T-helper 1 cell treated with Interleukin-12 subunit alpha and Interleukin-12 subunit beta and Interleukin-4 antibody, amounts not matched to agents 30 μg/mL and 1 μg/mL, for 36 hours (primary cell): Measurements from ENCODE around the gene MPRIP.
"Not testable (repeated sequence)": the region's sequence is repeated elsewhere in the genome, so short reads cannot be mapped to it uniquely, and the experiment has no call there.

Experiments used
- H3K27ac Mint-ChIP-seq: one replicate; pipeline ENCODE4 v1.8.0; 2021; ENCODE audit warnings: mild to moderate bottlenecking, mixed read lengths
- H3K27me3 Mint-ChIP-seq: one replicate; pipeline ENCODE4 v1.8.0; 2021; ENCODE audit warnings: low read depth, mixed read lengths
- H3K36me3 Mint-ChIP-seq: one replicate; pipeline ENCODE4 v1.8.0; 2021; ENCODE audit warnings: low read depth, mixed read lengths
- H3K4me1 Mint-ChIP-seq: one replicate; pipeline ENCODE4 v1.8.0; 2021; ENCODE audit warnings: low read depth, mixed read lengths
- H3K4me3 Mint-ChIP-seq: one replicate; pipeline ENCODE4 v1.8.0; 2021; ENCODE audit warnings: mild to moderate bottlenecking, moderate library complexity, mixed read lengths
- H3K9me3 Mint-ChIP-seq: one replicate; pipeline ENCODE4 v1.8.0; 2021; ENCODE audit warnings: mixed read lengths

Gene MPRIP

GRCh38 chr17:17042384-17042736, at the start of gene MPRIP:
TSS of gene MPRIP (plus strand) at chr17:17042457. CDS start at chr17:17042849, 392 bp downstream.
- no peaks in the 10 kb centered on the region for H3K9me3 Mint-ChIP-seq
- H3K27ac Mint-ChIP-seq: peak within 1 kb of the TSS; percentile 78
- peak within 1 kb of the TSS; percentile 94 for H3K4me3 Mint-ChIP-seq
- H3K27me3 Mint-ChIP-seq: no peaks in the 10 kb centered on the region
- no peaks in the 10 kb centered on the region for H3K36me3 Mint-ChIP-seq
- H3K4me1 Mint-ChIP-seq: peaks cover 39% of the 10 kb centered on the region

GRCh38 chr17:16994631-16995030, 47.6 kb upstream of the MPRIP start:
- Mint-ChIP-seq H3K9me3 (no peaks in the 10 kb centered on the region), H3K27ac (no peak overlapping the region), H3K4me1 (peaks cover 14% of the 10 kb centered on the region), H3K36me3 (no peaks in the 10 kb centered on the region), H3K27me3 (peaks cover 13% of the 10 kb centered on the region), H3K4me3 (no peak overlapping the region)

GRCh38 chr17:16995930-16996329, 46.3 kb upstream of the MPRIP start:
- Mint-ChIP-seq H3K4me3 (no peak overlapping the region), H3K4me1 (peaks cover 3% of the 10 kb centered on the region), H3K9me3 (no peaks in the 10 kb centered on the region), H3K36me3 (no peaks in the 10 kb centered on the region), H3K27ac (no peak overlapping the region), H3K27me3 (peaks cover 13% of the 10 kb centered on the region)

DNA sequence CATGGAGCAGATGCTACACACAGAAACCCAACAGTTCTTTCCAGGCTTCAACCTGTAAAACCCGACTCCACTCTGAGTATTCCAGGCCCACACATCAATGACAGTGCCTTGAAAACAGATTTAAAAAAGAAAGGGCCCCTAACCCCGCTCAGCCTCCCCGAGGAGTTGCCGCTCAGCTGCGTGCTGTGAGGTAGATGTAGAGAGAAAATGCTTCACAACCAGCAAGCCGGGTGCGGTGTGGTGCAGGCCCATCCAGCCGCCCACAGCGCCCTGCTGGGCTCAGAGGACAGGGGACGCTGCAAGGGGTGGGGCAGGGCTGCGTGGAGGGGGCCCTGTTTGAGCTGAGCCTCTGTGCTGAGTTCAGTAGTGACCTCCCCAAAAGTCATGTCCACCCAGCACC, 45.5 kb upstream of the MPRIP start:
- H3K27me3 Mint-ChIP-seq: peaks cover 13% of the 10 kb centered on the region
- not testable (repeated sequence) for H3K27ac Mint-ChIP-seq, H3K36me3 Mint-ChIP-seq, H3K4me3 Mint-ChIP-seq, H3K9me3 Mint-ChIP-seq, H3K4me1 Mint-ChIP-seq

GRCh38 chr17:16997514-16998429, 44.5 kb upstream of the MPRIP start:
- H3K4me1 Mint-ChIP-seq: peaks cover 4% of the 10 kb centered on the region
- H3K27me3 Mint-ChIP-seq: peaks cover 13% of the 10 kb centered on the region
- H3K27ac Mint-ChIP-seq: no peak overlapping the region
- no peaks in the 10 kb centered on the region for H3K9me3 Mint-ChIP-seq
- no peaks in the 10 kb centered on the region for H3K36me3 Mint-ChIP-seq
- H3K4me3 Mint-ChIP-seq: no peak overlapping the region

DNA sequence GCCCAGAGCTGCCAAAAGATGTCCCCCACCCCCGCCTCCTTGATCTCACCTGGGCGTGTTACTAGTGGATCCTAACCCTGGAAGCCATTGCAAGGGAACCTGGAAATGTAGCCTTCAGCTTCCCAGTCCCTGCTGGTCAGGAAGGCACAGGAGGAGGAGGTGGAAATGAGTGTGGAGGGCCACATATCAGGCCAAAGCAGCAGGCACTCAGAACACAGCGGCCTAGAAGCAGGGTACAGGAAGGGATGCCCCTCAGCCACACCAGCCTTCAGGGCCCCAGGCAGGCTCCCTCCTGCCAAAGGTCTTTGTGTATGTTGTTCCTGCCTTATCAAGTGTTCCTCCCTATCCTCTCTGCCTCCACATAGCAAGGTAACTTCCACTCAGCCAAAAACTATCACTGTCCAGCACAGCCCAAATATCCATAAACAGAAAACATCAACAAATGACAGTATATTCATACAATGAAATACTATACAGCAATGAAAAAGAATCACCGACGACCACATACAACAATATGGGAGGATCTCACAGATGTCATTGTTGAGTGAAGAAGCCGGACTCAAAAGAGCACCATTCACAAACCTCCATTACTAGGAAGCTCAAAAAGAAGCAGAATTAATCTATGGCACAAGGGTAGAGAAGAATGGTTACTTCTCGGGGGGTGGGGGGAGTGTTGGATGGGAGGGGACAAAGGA, 42.2 kb upstream of the MPRIP start:
- peaks cover 4% of the 10 kb centered on the region for H3K4me1 Mint-ChIP-seq
- no peak overlapping the region for H3K27ac Mint-ChIP-seq
- H3K4me3 Mint-ChIP-seq: no peak overlapping the region
- no peaks in the 10 kb centered on the region for H3K36me3 Mint-ChIP-seq
- peaks cover 5% of the 10 kb centered on the region for H3K27me3 Mint-ChIP-seq
- no peaks in the 10 kb centered on the region for H3K9me3 Mint-ChIP-seq

- Mint-ChIP-seq H3K4me3 (no peak overlapping the region), H3K9me3 (no peaks in the 10 kb centered on the region), H3K27me3 (peaks cover 5% of the 10 kb centered on the region), H3K27ac (no peak overlapping the region), H3K36me3 (no peaks in the 10 kb centered on the region), H3K4me1 (peaks cover 4% of the 10 kb centered on the region)
Observed at GRCh38 chr17:17001076-17001777, 41.0 kb upstream of the MPRIP start.

GRCh38 chr17:17001874-17002520, 40.3 kb upstream of the MPRIP start:
- H3K4me3 Mint-ChIP-seq: no peak overlapping the region
- no peaks in the 10 kb centered on the region for H3K36me3 Mint-ChIP-seq
- H3K27ac Mint-ChIP-seq: no peak overlapping the region
- H3K9me3 Mint-ChIP-seq: no peaks in the 10 kb centered on the region
- peaks cover 5% of the 10 kb centered on the region for H3K27me3 Mint-ChIP-seq
- peaks cover 4% of the 10 kb centered on the region for H3K4me1 Mint-ChIP-seq

- not testable (repeated sequence) for H3K9me3 Mint-ChIP-seq, H3K36me3 Mint-ChIP-seq, H3K4me1 Mint-ChIP-seq, H3K27me3 Mint-ChIP-seq, H3K4me3 Mint-ChIP-seq, H3K27ac Mint-ChIP-seq
Observed at GRCh38 chr17:17002731-17003715, 39.2 kb upstream of the MPRIP start.

DNA sequence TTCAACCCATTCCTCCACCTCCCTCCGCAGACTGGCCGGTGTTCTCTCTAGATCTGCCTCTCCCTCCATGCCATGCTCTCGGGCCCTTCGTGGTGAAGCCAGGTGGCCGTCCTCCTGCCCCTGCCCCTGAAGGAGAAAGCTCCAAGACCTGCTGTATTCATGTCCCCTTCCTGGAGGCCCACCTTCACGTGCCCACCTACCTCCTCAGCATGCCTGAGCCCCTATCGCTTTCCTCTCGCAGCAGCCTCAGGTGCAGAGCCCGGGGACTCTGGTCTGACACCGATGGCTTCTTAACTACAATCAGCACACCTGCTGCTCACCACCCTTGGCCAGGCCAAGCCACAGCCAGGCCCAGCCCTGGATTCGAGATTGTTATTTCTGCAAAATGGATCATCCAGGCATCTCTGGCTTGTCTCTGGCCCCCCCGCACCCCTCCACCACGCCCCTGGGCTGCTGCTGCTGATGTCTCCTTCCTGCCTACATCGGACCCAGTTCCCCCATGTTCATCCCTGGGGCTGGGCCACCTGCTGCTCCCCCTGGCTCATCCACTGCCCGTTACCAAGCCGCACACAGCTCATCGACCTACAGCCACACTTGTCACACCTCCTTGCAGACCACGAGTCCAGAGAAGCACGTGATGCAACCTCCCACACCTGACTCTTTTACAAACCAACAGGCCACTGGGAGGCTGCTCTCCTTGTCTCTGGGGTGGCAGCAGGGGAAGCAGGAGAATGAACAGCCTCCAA, 37.8 kb upstream of the MPRIP start:
- Mint-ChIP-seq H3K27ac (no peak overlapping the region), H3K4me3 (no peak overlapping the region), H3K4me1 (peaks cover 4% of the 10 kb centered on the region), H3K9me3 (no peaks in the 10 kb centered on the region), H3K27me3 (peaks cover 5% of the 10 kb centered on the region), H3K36me3 (no peaks in the 10 kb centered on the region)

DNA sequence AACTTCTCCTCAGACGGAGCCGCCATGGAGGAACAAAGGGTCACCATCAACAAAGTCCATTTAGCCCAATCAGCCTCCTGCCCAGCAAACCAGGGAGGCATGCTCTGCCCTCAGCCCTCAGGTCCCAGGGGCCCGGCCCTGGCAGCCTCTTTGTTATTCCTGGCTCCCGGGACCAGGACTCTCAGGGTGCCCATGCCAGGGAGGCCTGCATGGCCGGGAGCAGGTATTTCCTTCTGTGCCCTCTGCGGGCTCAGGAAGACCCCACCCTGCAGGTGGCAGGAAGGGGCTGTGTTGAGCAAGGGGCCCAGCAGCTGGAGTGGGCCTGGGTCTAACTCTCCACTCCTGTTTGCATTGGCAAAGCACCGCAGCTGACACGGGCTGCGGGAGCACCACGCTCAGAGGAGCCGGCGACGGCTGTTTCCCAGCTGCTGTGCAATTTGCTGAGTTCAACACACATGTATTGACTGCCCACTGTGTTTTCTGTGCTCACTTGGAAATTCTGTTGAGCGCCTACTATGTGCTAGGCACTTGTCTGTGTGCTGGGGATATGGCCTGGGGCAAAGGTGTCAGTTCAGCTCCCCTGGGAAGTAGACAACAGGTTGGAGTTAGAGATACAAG, 37.2 kb upstream of the MPRIP start:
- not testable (repeated sequence) for H3K27me3 Mint-ChIP-seq, H3K9me3 Mint-ChIP-seq, H3K4me1 Mint-ChIP-seq, H3K4me3 Mint-ChIP-seq, H3K36me3 Mint-ChIP-seq, H3K27ac Mint-ChIP-seq

- not testable (repeated sequence) for H3K9me3 Mint-ChIP-seq, H3K27ac Mint-ChIP-seq, H3K4me3 Mint-ChIP-seq
Observed at GRCh38 chr17:17007891-17008290, 34.4 kb upstream of the MPRIP start.

More at GRCh38 chr17:17007891-17008290, 34.4 kb upstream of the MPRIP start:
- H3K36me3 Mint-ChIP-seq, H3K4me1 Mint-ChIP-seq, H3K27me3 Mint-ChIP-seq: not testable (repeated sequence)
